ENCODE measurements around the gene HEATR5A. TPM values are rescaled to one million over a fixed set of nuclear protein-coding genes. Genes with fewer than 3 reads are reported as not detected.
A peak's percentile ranks its signal among the peaks of the same experiment; 100 is the strongest.

HEATR5A gene
- total and polyA plus RNA-seq, 2 of the 13 experiments (the other 11 are each of a cell fraction or from before 2014, with no cell fraction given) = 36.4 to 105 TPM

GRCh38 chr14:31340297-31341063 is 79.9 kb downstream of the HEATR5A start (continued):
- TF ChIP-seq, protein P1, sequence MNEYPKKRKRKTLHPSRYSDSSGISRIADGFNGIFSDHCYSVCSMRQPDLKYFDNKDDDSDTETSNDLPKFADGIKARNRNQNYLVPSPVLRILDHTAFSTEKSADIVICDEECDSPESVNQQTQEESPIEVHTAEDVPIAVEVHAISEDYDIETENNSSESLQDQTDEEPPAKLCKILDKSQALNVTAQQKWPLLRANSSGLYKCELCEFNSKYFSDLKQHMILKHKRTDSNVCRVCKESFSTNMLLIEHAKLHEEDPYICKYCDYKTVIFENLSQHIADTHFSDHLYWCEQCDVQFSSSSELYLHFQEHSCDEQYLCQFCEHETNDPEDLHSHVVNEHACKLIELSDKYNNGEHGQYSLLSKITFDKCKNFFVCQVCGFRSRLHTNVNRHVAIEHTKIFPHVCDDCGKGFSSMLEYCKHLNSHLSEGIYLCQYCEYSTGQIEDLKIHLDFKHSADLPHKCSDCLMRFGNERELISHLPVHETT (CRISPR knock-in tag; conservative IDR thresholded peaks at IDR 0.05) = no peak
- TF ChIP-seq, protein P2, sequence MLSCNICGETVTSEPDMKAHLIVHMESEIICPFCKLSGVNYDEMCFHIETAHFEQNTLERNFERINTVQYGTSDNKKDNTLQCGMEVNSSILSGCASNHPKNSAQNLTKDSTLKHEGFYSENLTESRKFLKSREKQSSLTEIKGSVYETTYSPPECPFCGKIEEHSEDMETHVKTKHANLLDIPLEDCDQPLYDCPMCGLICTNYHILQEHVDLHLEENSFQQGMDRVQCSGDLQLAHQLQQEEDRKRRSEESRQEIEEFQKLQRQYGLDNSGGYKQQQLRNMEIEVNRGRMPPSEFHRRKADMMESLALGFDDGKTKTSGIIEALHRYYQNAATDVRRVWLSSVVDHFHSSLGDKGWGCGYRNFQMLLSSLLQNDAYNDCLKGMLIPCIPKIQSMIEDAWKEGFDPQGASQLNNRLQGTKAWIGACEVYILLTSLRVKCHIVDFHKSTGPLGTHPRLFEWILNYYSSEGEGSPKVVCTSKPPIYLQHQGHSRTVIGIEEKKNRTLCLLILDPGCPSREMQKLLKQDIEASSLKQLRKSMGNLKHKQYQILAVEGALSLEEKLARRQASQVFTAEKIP (CRISPR knock-in tag; IDR thresholded peaks at IDR 0.05; ENCODE audit: borderline replicate concordance) = no peak
- no peak for TF ChIP-seq ZNF512 (CRISPR knock-in tag; IDR thresholded peaks at IDR 0.05)
- TF ChIP-seq, protein P3, sequence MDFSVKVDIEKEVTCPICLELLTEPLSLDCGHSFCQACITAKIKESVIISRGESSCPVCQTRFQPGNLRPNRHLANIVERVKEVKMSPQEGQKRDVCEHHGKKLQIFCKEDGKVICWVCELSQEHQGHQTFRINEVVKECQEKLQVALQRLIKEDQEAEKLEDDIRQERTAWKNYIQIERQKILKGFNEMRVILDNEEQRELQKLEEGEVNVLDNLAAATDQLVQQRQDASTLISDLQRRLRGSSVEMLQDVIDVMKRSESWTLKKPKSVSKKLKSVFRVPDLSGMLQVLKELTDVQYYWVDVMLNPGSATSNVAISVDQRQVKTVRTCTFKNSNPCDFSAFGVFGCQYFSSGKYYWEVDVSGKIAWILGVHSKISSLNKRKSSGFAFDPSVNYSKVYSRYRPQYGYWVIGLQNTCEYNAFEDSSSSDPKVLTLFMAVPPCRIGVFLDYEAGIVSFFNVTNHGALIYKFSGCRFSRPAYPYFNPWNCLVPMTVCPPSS (IDR thresholded peaks at IDR 0.05) = no peak
- TF ChIP-seq MAFK (conservative IDR thresholded peaks at IDR 0.05 in 1 of 2, IDR thresholded peaks at IDR 0.05 in 1 of 2; ENCODE audit: low read length in 2 of 2) = no peak
- 0 out of 2 replicates have a peak, but pooled peaks have one; percentile 15 for TF ChIP-seq NR2F6 (IDR thresholded peaks at IDR 0.05)
- TF ChIP-seq NR2F6 (CRISPR knock-in tag; IDR thresholded peaks at IDR 0.05) = no peak
- TF ChIP-seq ZNF263 (CRISPR knock-in tag; IDR thresholded peaks at IDR 0.05) = no peak
- TF ChIP-seq ZNF101 (CRISPR knock-in tag; IDR thresholded peaks at IDR 0.05; ENCODE audit: borderline replicate concordance, low read depth) = no peak
- no peak for TF ChIP-seq HNRNPLL (IDR thresholded peaks at IDR 0.05; ENCODE audit: low read depth, low read length, poor library complexity, severe bottlenecking)
- TF ChIP-seq, protein P4, sequence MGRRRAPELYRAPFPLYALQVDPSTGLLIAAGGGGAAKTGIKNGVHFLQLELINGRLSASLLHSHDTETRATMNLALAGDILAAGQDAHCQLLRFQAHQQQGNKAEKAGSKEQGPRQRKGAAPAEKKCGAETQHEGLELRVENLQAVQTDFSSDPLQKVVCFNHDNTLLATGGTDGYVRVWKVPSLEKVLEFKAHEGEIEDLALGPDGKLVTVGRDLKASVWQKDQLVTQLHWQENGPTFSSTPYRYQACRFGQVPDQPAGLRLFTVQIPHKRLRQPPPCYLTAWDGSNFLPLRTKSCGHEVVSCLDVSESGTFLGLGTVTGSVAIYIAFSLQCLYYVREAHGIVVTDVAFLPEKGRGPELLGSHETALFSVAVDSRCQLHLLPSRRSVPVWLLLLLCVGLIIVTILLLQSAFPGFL (CRISPR knock-in tag; IDR thresholded peaks at IDR 0.05) = no peak
- TF ChIP-seq ZNF788 (CRISPR knock-in tag; IDR thresholded peaks at IDR 0.05; ENCODE audit: borderline replicate concordance) = no peak
- no peak for TF ChIP-seq ZNF567 (CRISPR knock-in tag; IDR thresholded peaks at IDR 0.05; ENCODE audit: borderline replicate concordance)
- no peak for TF ChIP-seq ZBTB20 (CRISPR knock-in tag; IDR thresholded peaks at IDR 0.05; ENCODE audit: borderline replicate concordance, low read depth)
- no peak for TF ChIP-seq ZNF629 (CRISPR knock-in tag; conservative IDR thresholded peaks at IDR 0.05)
- TF ChIP-seq ZFP82 (CRISPR knock-in tag; IDR thresholded peaks at IDR 0.05; ENCODE audit: borderline replicate concordance) = no peak
- TF ChIP-seq, protein P5, sequence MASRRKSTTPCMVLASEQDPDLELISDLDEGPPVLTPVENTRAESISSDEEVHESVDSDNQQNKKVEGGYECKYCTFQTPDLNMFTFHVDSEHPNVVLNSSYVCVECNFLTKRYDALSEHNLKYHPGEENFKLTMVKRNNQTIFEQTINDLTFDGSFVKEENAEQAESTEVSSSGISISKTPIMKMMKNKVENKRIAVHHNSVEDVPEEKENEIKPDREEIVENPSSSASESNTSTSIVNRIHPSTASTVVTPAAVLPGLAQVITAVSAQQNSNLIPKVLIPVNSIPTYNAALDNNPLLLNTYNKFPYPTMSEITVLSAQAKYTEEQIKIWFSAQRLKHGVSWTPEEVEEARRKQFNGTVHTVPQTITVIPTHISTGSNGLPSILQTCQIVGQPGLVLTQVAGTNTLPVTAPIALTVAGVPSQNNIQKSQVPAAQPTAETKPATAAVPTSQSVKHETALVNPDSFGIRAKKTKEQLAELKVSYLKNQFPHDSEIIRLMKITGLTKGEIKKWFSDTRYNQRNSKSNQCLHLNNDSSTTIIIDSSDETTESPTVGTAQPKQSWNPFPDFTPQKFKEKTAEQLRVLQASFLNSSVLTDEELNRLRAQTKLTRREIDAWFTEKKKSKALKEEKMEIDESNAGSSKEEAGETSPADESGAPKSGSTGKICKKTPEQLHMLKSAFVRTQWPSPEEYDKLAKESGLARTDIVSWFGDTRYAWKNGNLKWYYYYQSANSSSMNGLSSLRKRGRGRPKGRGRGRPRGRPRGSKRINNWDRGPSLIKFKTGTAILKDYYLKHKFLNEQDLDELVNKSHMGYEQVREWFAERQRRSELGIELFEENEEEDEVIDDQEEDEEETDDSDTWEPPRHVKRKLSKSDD (CRISPR knock-in tag; IDR thresholded peaks at IDR 0.05; ENCODE audit: low read depth) = no peak
- 0 out of 2 replicates have a peak, but pooled peaks have one; percentile 18 for TF ChIP-seq RXRB (CRISPR knock-in tag; IDR thresholded peaks at IDR 0.05; ENCODE audit: borderline replicate concordance)
- TF ChIP-seq RBAK (CRISPR knock-in tag; IDR thresholded peaks at IDR 0.05) = no peak
